ENCODE measurements around the gene MRM2.

- TF ChIP-seq, protein P1, sequence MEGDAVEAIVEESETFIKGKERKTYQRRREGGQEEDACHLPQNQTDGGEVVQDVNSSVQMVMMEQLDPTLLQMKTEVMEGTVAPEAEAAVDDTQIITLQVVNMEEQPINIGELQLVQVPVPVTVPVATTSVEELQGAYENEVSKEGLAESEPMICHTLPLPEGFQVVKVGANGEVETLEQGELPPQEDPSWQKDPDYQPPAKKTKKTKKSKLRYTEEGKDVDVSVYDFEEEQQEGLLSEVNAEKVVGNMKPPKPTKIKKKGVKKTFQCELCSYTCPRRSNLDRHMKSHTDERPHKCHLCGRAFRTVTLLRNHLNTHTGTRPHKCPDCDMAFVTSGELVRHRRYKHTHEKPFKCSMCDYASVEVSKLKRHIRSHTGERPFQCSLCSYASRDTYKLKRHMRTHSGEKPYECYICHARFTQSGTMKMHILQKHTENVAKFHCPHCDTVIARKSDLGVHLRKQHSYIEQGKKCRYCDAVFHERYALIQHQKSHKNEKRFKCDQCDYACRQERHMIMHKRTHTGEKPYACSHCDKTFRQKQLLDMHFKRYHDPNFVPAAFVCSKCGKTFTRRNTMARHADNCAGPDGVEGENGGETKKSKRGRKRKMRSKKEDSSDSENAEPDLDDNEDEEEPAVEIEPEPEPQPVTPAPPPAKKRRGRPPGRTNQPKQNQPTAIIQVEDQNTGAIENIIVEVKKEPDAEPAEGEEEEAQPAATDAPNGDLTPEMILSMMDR (IDR thresholded peaks at IDR 0.05), result no peak
- TF ChIP-seq POLR2A (IDR thresholded peaks at IDR 0.05), result no peak
These were observed 33.3 kb downstream of the MRM2 start for GRCh38 chr7:2208712-2209111.

All from right lobe of liver (tissue), 4 donors.